Activated T-helper 2 cell treated with anti-CD3 and anti-CD28 coated beads, Interferon-gamma antibody, Interleukin-2, Interleukin-4, amounts not matched to agents 10 μg/mL and 5 μg/mL and 100 μg/mL, durations not matched to agents 14 hours and 24 hours and 36 hours (primary cell): Measurements from ENCODE around the gene RRAS2. TPM values are rescaled to one million over a fixed set of nuclear protein-coding genes. Genes with fewer than 3 reads are reported as not detected.
"Not testable (repeated sequence)": the region's sequence is repeated elsewhere in the genome, so short reads cannot be mapped to it uniquely, and the experiment has no call there.

Experiments used
- DNase-seq: peaks from one replicate; pipeline ENCODE4 v3.0.0; 2021; ENCODE audit warnings: low spot score
- H3K27ac Mint-ChIP-seq: one replicate; pipeline ENCODE4 v1.8.0; 2021; ENCODE audit warnings: mixed read lengths
- H3K27me3 Mint-ChIP-seq: one replicate; pipeline ENCODE4 v1.8.0; 2021; ENCODE audit warnings: low read depth, mixed read lengths
- H3K36me3 Mint-ChIP-seq: one replicate; pipeline ENCODE4 v1.8.0; 2021; ENCODE audit warnings: low read depth, mixed read lengths
- H3K4me1 Mint-ChIP-seq: one replicate; pipeline ENCODE4 v1.8.0; 2021; ENCODE audit warnings: low read depth, mixed read lengths
- H3K4me3 Mint-ChIP-seq: one replicate; pipeline ENCODE4 v1.8.0; 2021; ENCODE audit warnings: low read depth, mild to moderate bottlenecking, moderate library complexity, mixed read lengths
- H3K9me3 Mint-ChIP-seq: one replicate; pipeline ENCODE4 v1.8.0; 2021; ENCODE audit warnings: mixed read lengths
- intact Hi-C: fragments of 100-400 bp; cut with micrococcal nuclease; formaldehyde crosslinking; loops from one replicate; pipeline ENCODE4 v1.15.1; 2023
- total RNA-seq: library from RNA; stranded (reverse); gene quantifications from 2 replicates; pipeline ENCODE4 v1.2.3, GENCODE V29; 2022

Gene RRAS2
- total RNA-seq: 64.4 and 65.2 TPM in 2 replicates

DNA sequence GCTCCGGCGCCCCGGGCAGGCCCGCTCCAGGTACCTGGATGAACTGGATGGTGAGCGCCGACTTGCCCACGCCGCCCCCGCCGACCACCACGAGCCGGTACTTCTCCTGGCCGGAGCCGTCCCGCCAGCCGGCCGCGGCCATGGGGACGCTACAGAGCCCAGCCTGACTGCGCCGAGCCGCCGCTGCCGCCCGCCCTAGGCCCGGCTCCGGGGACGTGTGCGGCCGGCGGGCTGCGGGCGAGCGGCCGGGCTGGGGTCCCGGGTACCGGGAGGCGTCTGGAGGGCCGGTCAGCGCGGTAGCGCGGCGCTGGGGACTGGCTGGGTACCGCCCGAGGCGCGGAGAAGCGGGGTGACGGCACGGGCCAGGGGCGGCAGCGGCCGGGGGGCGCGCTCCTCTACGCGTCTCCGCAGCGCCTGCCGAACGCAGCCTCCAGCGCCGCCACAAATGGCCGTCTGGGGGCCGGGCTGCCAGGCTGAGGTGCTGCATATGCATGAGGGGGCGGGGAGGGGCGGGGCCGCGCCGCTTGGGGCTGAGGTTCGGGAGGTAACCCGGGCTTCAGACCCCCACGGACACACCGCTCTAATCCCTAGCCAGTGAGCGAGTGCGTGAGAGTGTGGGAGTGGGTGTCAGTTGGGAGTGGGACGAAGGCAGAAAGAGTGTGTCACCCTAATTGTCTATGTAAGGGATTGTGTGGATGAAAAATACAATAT, at the start of gene RRAS2:
RRAS2 (minus strand) TSS at position 455 of the 711 bp plus-strand sequence; CDS start at position 142, 313 bp downstream.
- peaks cover 19% of the 10 kb centered on the region for H3K36me3 Mint-ChIP-seq
- peak within 1 kb of the TSS; percentile 95 for H3K4me3 Mint-ChIP-seq
- H3K27me3 Mint-ChIP-seq: peaks cover 14% of the 10 kb centered on the region
- peak within 1 kb of the TSS; percentile 94 for H3K27ac Mint-ChIP-seq
- intact Hi-C loops: loop anchor here (1.0 to 5.0 kb wide), 4 partner anchors 16 to 58 kb away; no protein-coding TSS in a partner anchor
- no peaks in the 10 kb centered on the region for H3K9me3 Mint-ChIP-seq
- DNase-seq: peak; percentile 74
- H3K4me1 Mint-ChIP-seq: peaks cover 42% of the 10 kb centered on the region

DNA sequence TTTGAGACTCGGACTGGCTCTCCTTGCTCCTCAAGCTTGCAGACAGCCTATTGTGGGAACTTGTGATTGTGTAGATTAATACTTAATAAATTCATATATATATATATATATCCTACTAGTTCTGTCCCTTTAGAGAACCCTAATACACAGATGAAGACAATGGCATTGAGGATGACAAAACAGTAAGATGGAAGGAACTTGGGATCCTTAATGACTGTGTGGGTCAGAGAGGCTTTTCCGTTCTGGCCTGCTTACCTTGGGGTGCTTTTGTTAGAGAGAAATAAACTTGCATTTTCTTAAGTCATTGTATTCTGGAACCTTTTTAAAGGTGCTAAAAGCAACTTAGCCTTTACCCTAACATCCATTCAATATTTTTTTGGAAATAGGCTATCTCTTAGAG, 49.6 kb upstream of the RRAS2 start:
- Mint-ChIP-seq H3K4me3 (no peak overlapping the region), H3K27me3 (no peaks in the 10 kb centered on the region), H3K9me3 (no peaks in the 10 kb centered on the region), H3K36me3 (no peaks in the 10 kb centered on the region), H3K4me1 (peaks cover 21% of the 10 kb centered on the region), H3K27ac (no peak overlapping the region)
- no peak for DNase-seq
- intact Hi-C loops: no loop called here

DNA sequence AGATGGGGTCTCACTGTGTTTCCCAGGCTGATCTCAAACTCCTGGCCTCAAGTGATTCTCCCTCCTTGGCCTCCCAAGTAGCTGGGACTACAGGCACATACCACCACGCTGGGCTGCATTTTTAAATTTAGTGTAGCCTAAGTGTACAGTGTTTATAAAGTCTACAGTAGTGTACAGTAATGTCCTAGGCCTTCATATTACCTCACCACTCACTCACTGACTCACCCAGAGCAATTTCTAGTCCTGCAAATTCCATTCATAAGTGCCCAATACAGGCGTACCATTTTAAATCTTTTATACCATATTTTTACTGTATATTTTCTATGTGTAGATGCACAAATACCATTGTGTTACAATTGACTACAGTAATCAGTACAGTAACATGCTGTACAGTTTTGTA, 47.1 kb upstream of the RRAS2 start:
- H3K36me3 Mint-ChIP-seq, intact Hi-C loops, DNase-seq, H3K9me3 Mint-ChIP-seq, H3K27me3 Mint-ChIP-seq, H3K4me3 Mint-ChIP-seq, H3K27ac Mint-ChIP-seq: not testable (repeated sequence)
- H3K4me1 Mint-ChIP-seq: peaks cover 10% of the 10 kb centered on the region

DNA sequence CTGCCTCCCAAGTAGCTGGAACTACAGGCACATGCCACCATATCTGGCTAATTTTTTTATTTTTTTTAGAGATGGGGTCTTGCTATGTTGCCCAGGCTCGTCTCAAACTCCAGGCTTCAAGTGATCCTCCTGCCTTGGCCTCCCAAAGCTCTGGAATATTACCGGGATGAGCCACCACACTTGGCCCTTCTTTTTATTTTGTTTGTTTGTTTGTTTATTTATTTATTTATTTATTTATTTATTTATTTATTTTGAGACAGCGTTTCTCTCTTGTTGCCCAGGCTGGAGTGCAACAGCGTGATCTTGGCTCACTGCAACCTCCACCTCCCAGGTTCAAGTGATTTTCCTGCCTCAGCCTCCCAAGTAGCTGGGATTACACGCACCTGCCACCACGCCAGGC, 44.5 kb upstream of the RRAS2 start:
- H3K9me3 Mint-ChIP-seq, intact Hi-C loops, H3K4me3 Mint-ChIP-seq, H3K27ac Mint-ChIP-seq, H3K36me3 Mint-ChIP-seq, DNase-seq, H3K4me1 Mint-ChIP-seq: not testable (repeated sequence)
- peaks cover 12% of the 10 kb centered on the region for H3K27me3 Mint-ChIP-seq

DNA sequence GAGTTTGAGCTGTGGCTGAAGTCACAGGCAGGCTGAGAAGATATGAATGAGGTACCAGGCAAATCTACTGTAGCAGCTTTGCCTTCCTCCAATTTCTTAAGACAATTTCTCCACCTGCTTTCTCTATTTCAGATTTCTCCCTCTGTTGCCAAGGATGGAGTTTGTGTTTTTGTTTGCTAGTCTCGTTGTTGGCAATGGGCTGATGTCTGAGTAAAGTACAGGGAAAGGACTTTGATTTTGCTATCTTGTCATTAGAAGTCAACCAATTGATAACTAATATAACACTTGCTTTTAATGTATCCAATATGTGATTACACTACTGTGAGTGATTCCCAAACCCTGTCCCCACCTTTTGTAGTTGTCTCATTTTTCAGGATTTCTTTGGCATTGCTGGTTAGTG, 40.1 kb upstream of the RRAS2 start:
- no peak overlapping the region for H3K4me3 Mint-ChIP-seq
- no peak overlapping the region for H3K27ac Mint-ChIP-seq
- H3K4me1 Mint-ChIP-seq: no peaks in the 10 kb centered on the region
- no peaks in the 10 kb centered on the region for H3K36me3 Mint-ChIP-seq
- intact Hi-C loops: no loop called here
- DNase-seq: no peak
- peaks cover 23% of the 10 kb centered on the region for H3K27me3 Mint-ChIP-seq
- no peaks in the 10 kb centered on the region for H3K9me3 Mint-ChIP-seq

DNA sequence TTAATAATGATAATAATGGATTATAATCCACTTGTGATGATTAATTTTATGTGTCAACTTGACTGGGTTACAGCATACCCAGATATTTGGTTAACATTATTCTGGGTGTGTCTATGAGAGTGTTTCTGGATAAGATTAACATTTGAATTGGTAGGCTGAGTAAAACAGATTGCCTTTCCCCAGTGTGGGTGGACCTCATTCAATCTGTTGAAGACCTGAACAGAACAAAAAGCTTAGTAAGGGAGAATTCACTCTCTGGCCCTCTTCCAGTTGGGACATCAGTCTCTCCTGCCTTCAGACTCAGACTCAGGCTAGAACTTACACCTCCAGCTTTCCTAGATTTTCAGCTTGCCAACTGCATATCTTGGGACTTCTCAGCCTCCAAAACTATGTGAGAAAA, 37.3 kb upstream of the RRAS2 start:
- intact Hi-C loops: no loop called here
- Mint-ChIP-seq H3K27ac (no peak overlapping the region), H3K9me3 (no peaks in the 10 kb centered on the region), H3K36me3 (no peaks in the 10 kb centered on the region), H3K4me3 (no peak overlapping the region), H3K4me1 (peaks cover 3% of the 10 kb centered on the region), H3K27me3 (peaks cover 23% of the 10 kb centered on the region)
- DNase-seq: no peak

DNA sequence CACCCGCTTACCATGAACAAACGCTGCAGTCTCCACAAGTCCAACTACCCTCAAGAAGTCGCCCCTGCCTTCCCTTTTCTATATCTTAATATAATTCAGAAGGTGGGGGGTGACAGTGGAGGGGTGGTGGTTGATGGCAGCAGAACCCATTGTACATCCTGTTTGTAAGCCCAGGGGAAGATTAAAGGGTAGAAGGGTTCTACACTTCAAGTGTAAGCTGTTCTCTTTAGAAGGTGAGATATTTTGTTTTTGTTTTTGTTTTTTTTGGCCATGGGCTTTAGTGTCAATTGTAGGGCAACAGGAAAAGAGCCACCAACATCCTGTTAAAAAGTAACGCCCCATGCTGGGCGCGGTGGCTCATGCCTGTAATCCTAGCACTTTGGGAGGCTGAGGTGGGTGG, 34.9 kb upstream of the RRAS2 start:
- H3K4me1 Mint-ChIP-seq: peaks cover 3% of the 10 kb centered on the region
- no peak overlapping the region for H3K27ac Mint-ChIP-seq
- no peaks in the 10 kb centered on the region for H3K36me3 Mint-ChIP-seq
- intact Hi-C loops: no loop called here
- no peaks in the 10 kb centered on the region for H3K9me3 Mint-ChIP-seq
- no peak for DNase-seq
- no peak overlapping the region for H3K4me3 Mint-ChIP-seq
- peaks cover 18% of the 10 kb centered on the region for H3K27me3 Mint-ChIP-seq

DNA sequence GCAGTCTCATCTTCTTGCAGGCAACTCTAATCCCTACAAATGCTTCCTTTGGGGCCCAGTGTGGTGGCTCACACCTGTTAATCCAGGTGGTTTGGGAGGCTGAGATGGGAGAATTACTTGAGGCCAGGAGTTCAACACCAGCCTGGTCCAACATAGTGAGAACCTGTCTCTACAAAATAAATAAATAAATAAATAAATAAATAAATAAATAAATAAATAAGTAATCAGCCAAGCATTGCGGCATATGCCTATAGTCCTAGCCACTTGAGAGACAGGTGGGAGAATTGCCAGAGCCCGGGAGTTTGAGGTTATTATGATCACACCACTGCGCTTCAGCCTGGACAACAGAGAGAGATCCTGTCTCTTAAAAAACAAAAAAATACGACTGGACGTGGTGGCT, 34.1 kb upstream of the RRAS2 start:
- Mint-ChIP-seq H3K27me3 (peaks cover 17% of the 10 kb centered on the region), H3K27ac (no peak overlapping the region)

DNA sequence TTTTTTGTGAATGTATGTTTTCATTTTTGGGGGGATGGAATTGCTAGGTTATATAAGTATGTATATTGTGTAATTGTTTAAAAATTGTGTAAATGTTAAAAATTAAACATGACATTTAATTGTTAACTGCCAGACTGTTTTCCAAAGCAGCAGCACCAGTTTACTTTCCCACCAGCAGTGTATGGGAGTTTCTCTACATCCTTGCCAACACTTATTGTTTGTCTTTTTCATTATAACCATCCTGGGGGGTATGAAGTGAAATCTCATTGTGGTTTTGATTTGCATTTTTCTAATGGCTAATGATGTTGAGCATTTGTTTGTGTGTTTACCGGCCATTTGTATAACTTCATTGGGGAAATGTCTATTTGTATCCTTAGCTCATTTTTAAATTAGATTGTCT, 31.7 kb upstream of the RRAS2 start:
- Mint-ChIP-seq H3K36me3 (no peaks in the 10 kb centered on the region), H3K4me1 (peaks cover 3% of the 10 kb centered on the region), H3K27me3 (peaks cover 21% of the 10 kb centered on the region), H3K4me3 (no peak overlapping the region), H3K27ac (no peak overlapping the region), H3K9me3 (no peaks in the 10 kb centered on the region)
- no peak for DNase-seq
- intact Hi-C loops: no loop called here

More for the DNA sequence above, 34.1 kb upstream of the RRAS2 start:
- Mint-ChIP-seq H3K4me1 (peaks cover 3% of the 10 kb centered on the region), H3K4me3 (no peak overlapping the region), H3K9me3 (no peaks in the 10 kb centered on the region), H3K36me3 (no peaks in the 10 kb centered on the region)
- no peak for DNase-seq
- intact Hi-C loops: no loop called here

DNA sequence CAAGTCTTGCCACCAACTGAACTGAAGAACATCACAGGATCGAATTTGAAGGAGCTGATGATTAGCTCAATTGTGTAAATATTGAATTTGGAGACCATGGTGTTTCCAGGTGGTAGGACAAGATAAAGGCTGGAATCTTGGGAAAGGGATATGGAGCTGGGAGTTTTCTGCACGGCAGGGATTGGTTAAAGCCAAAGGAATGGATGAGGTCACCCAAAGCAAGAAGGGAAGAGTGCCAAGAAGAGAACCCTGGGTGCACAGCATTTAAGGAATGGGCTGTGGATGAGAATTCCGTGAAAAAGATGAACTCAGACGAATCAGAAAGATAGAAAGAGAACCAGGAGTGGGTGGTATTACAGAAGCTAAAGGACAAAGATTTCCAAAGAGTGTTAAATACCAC, 29.4 kb upstream of the RRAS2 start:
- DNase-seq: no peak
- Mint-ChIP-seq H3K4me1 (no peaks in the 10 kb centered on the region), H3K4me3 (no peak overlapping the region), H3K27me3 (peaks cover 21% of the 10 kb centered on the region), H3K9me3 (no peaks in the 10 kb centered on the region), H3K36me3 (no peaks in the 10 kb centered on the region), H3K27ac (no peak overlapping the region)
- intact Hi-C loops: no loop called here

DNA sequence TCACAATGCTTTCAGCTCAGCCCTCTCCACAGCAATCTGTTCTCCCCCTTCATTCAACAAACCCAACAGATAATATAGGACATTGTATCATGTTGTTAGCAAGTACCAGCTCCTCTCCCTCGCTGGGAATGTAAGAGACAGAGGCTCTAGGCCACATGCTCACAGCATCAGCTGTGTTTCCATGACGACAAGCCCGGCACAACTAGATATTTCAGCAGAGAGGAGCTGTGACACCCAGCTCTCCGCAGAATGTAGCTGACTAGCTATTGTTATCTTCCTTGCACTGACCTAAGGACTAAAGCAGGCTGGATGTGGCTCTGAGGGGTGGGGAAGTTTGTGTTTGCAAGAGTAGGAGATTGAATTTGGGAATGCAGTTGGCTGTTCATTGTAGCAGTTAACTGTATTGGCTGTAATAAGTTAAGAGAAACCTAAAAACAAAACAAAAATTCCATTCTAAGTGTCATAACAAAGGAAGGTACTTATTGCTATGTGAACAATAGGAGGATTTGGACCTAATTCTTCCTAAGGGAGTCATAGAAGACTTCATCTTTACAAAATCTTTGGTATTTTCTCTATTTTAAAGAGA, 28.0 kb upstream of the RRAS2 start:
- Mint-ChIP-seq H3K27me3 (peaks cover 32% of the 10 kb centered on the region), H3K27ac (no peak overlapping the region), H3K36me3 (no peaks in the 10 kb centered on the region), H3K9me3 (no peaks in the 10 kb centered on the region), H3K4me3 (no peak overlapping the region), H3K4me1 (no peaks in the 10 kb centered on the region)
- DNase-seq: no peak
- intact Hi-C loops: no loop called here

DNA sequence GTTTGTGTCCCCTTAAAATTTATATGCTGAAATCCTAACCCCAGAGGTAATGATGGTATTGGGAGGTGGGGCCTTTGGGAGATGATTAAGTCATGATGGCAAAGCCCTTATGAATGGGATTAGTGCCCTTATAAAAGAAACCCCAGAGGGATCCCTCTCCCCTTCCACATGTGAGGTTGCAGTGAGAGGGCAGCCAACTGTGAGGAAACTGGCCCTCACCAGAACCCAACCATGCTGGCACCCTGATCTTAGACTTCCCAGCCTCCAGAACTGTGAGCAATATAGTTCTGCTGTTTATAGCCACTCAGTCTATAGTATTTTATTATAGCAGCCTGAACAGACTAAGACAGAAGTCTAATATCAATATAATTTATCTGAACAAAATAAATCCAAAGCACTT, 27.1 kb upstream of the RRAS2 start:
- H3K4me1 Mint-ChIP-seq: peaks cover 4% of the 10 kb centered on the region
- H3K9me3 Mint-ChIP-seq: no peaks in the 10 kb centered on the region
- peaks cover 38% of the 10 kb centered on the region for H3K27me3 Mint-ChIP-seq
- H3K36me3 Mint-ChIP-seq: no peaks in the 10 kb centered on the region
- H3K27ac Mint-ChIP-seq: no peak overlapping the region
- intact Hi-C loops: no loop called here
- H3K4me3 Mint-ChIP-seq: no peak overlapping the region
- no peak for DNase-seq

DNA sequence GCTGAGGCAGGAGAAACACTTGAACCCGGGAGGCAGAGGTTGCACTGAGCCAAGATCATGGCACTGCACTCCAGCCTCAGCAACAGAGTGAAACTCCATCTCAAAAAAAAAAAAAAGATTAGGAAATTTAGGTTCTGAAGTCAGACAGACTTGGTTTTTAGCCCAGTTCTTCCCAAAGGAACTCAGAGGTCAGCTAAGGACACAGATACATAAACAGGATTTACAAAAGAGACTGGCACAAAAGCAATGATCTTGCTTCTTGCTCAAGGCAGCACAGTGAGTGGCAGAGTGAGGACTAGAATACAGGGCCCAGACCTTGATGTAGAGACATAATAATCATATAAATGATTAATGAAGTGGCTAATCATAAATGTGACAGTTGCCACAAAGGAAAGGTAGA, 25.4 kb upstream of the RRAS2 start:
- H3K4me3 Mint-ChIP-seq: no peak overlapping the region
- no peak overlapping the region for H3K27ac Mint-ChIP-seq
- intact Hi-C loops: no loop called here
- H3K9me3 Mint-ChIP-seq: no peaks in the 10 kb centered on the region
- peaks cover 38% of the 10 kb centered on the region for H3K27me3 Mint-ChIP-seq
- H3K36me3 Mint-ChIP-seq: no peaks in the 10 kb centered on the region
- H3K4me1 Mint-ChIP-seq: peaks cover 7% of the 10 kb centered on the region
- DNase-seq: no peak
